CD14-positive monocyte (primary cell): ENCODE results near the gene CUX1. TPM values are rescaled to one million over a fixed set of nuclear protein-coding genes. Genes with fewer than 3 reads are reported as not detected.

ENCODE experiments used
- DNase-seq, 3 donors: peaks; one replicate each; pipeline ENCODE4 v3.0.0-alpha.2; 2011 to 2022
- H2AFZ ChIP-seq: 2 replicates; pipeline ENCODE4 v1.6.0; 2012; ENCODE audit warnings: mild to moderate bottlenecking, low read depth, low read length, inconsistent platforms; ENCODE audit not compliant: insufficient read depth, poor library complexity, severe bottlenecking
- H3K27ac ChIP-seq, 2 donors: 1 replicate in 1 of 2; 2 replicates in 1 of 2; pipeline ENCODE4 v1.5.1; 2012 to 2013; ENCODE audit warnings: low read length in 2 of 2, control low read depth in 1 of 2, inconsistent platforms in 1 of 2, low read depth in 1 of 2, mild to moderate bottlenecking in 1 of 2
- H3K27me3 ChIP-seq, 2 donors: one replicate each; pipeline versions ENCODE4 v1.6.0 to v1.6.1; 2011 to 2013; ENCODE audit warnings: low read length in 2 of 2; ENCODE audit not compliant: control insufficient read depth in 2 of 2, insufficient read depth in 2 of 2
- H3K36me3 ChIP-seq, 2 donors: replicated peaks in 1 of 2; 1 replicate in 1 of 2; 2 replicates in 1 of 2; pipeline versions ENCODE4 v1.5.1 to v1.6.1; 2012 to 2013; ENCODE audit warnings: low read length in 2 of 2, control low read depth in 1 of 2, inconsistent platforms in 1 of 2, mild to moderate bottlenecking in 1 of 2; ENCODE audit not compliant: insufficient read depth in 2 of 2, control insufficient read depth in 1 of 2
- H3K4me1 ChIP-seq, 2 donors: 1 replicate in 1 of 2; 2 replicates in 1 of 2; pipeline versions ENCODE4 v1.5.1 to v1.6.1; 2012 to 2013; ENCODE audit warnings: low read length in 2 of 2, control low read depth in 1 of 2, inconsistent platforms in 1 of 2, mild to moderate bottlenecking in 1 of 2, moderate library complexity in 1 of 2; ENCODE audit not compliant: insufficient read depth in 2 of 2, control insufficient read depth in 1 of 2
- H3K4me2 ChIP-seq: replicated peaks from 2 replicates; pipeline ENCODE3; 2012; ENCODE audit warnings: low read length, moderate library complexity, mild to moderate bottlenecking; ENCODE audit not compliant: poor library complexity, severe bottlenecking; ENCODE audit errors: extremely low read depth
- H3K4me3 ChIP-seq, 3 experiments: fragments of 200-600 bp in 1 of 3; sonication (generic) in 1 of 3; replicated peaks in 1 of 3; 1 replicate in 2 of 3; 2 replicates in 1 of 3; pipeline ENCODE4 v1.5.1; 2011 to 2013; ENCODE audit warnings: low read length in 3 of 3, mild to moderate bottlenecking in 3 of 3, control low read depth in 2 of 3, low read depth in 2 of 3, inconsistent platforms in 1 of 3, moderate library complexity in 1 of 3
- H3K79me2 ChIP-seq: 2 replicates; pipeline ENCODE4 v1.6.0; 2012; ENCODE audit warnings: mild to moderate bottlenecking, control low read depth, inconsistent platforms, low read length, moderate library complexity; ENCODE audit not compliant: insufficient read depth
- H3K9ac ChIP-seq: 2 replicates; pipeline ENCODE4 v1.6.0; 2017; ENCODE audit warnings: low read length, mild to moderate bottlenecking; ENCODE audit not compliant: insufficient read depth, poor library complexity, severe bottlenecking
- H3K9me3 ChIP-seq, 2 donors: replicated peaks in 1 of 2; 1 replicate in 1 of 2; 2 replicates in 1 of 2; pipeline versions ENCODE4 v1.5.1 to v1.6.1; 2012 to 2013; ENCODE audit warnings: low read length in 2 of 2, control low read depth in 1 of 2; ENCODE audit not compliant: control insufficient read depth in 1 of 2, insufficient read depth in 1 of 2
- H4K20me1 ChIP-seq: 2 replicates; pipeline ENCODE4 v1.6.0; 2012; ENCODE audit warnings: mild to moderate bottlenecking, low read length, control low read depth, moderate library complexity; ENCODE audit not compliant: insufficient read depth
- H3K27ac Mint-ChIP-seq, 7 donors: one replicate each; pipeline ENCODE4 v1.8.0; 2020; ENCODE audit warnings: mild to moderate bottlenecking in 7 of 7, mixed read lengths in 7 of 7, moderate library complexity in 6 of 7, inconsistent platforms in 2 of 7
- H3K27me3 Mint-ChIP-seq, 3 donors: one replicate each; pipeline ENCODE4 v1.8.0; 2021 to 2022; ENCODE audit warnings: low read depth in 3 of 3, mild to moderate bottlenecking in 3 of 3, mixed read lengths in 3 of 3, moderate library complexity in 3 of 3, inconsistent platforms in 1 of 3
- H3K36me3 Mint-ChIP-seq, 2 donors: one replicate each; pipeline ENCODE4 v1.8.0; 2020; ENCODE audit warnings: mixed read lengths in 2 of 2, inconsistent platforms in 1 of 2, mild to moderate bottlenecking in 1 of 2
- H3K4me1 Mint-ChIP-seq: one replicate; pipeline ENCODE4 v1.8.0; 2020; ENCODE audit warnings: mild to moderate bottlenecking, mixed read lengths
- H3K4me3 Mint-ChIP-seq, 2 donors: one replicate each; pipeline ENCODE4 v1.8.0; 2020; ENCODE audit warnings: mild to moderate bottlenecking in 2 of 2, mixed read lengths in 2 of 2, moderate library complexity in 1 of 2
- H3K9me3 Mint-ChIP-seq, 7 donors: one replicate each; pipeline ENCODE4 v1.8.0; 2020 to 2022; ENCODE audit warnings: mixed read lengths in 7 of 7, mild to moderate bottlenecking in 6 of 7, moderate library complexity in 6 of 7, inconsistent platforms in 2 of 7
- WGBS: methylation state at CpG from one replicate; pipeline ENCODE4 v1.1.5; 2013; ENCODE audit warnings: missing lambda C conversion rate; ENCODE audit not compliant: insufficient coverage; 5-methylcytosine and 5-hydroxymethylcytosine counted together
- intact Hi-C, 2 donors: fragments of 100-400 bp; cut with micrococcal nuclease; formaldehyde crosslinking; loops; one replicate each; pipeline versions ENCODE4 v1.15.0 to v1.15.1; 2023
- polyA plus RNA-seq, 3 donors: library from polyadenylated mRNA; depleted of rRNA in 1 of 3; unstranded in 2 of 3; stranded (reverse) in 1 of 3; fragments of 300-500 nt in 2 of 3; fragments of >200 nt in 1 of 3; fragmentation: Illumina TruSeq in 2 of 3; gene quantifications; 1 replicate in 2 of 3; 2 replicates in 1 of 3; pipeline ENCODE4 v1.2.3, GENCODE V29; 2012 to 2021
- TF ChIP-seq, protein P1 (sequence below): fragments of 200-600 bp; IDR thresholded peaks from one replicate; pipeline ENCODE4 v1.8.0; 2022; ENCODE audit warnings: antibody characterized with exemption, mild to moderate bottlenecking

CUX1 gene
- polyA plus RNA-seq, 3 donors: 17.6 to 38.0 (median 28.0) TPM

DNA sequence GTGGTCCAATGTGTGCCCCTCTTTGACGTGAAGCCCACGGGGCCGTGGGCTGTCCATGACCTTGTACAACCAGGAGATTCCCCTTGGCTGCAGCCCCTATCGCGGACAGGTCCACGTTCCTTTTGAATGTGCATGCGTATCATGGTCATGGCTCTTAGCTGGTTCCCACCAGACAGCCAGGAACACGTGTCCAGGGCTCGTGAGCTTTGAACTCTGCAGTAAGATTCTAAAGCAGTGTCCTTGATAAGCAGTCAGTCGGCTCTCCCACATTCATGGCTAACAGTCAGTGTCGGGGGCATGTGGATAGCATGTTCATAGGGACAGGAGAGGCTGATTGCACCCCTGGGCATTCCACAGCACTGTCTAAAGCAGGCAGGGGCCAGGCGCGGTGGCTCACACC, 393.4 kb downstream of the CUX1 start:
- WGBS: 91% methylated on average over 12 of the region's 13 CpGs
- H3K9me3 Mint-ChIP-seq: peaks cover 0 to 2% (median 0%) of the 10 kb centered on the region in 7 donors
- no peak overlapping the region for H3K27ac ChIP-seq
- intact Hi-C loops: no loop called here
- H3K9ac ChIP-seq: no peak overlapping the region
- peaks cover 30% of the 10 kb centered on the region for H4K20me1 ChIP-seq
- H3K4me1 Mint-ChIP-seq: no peaks in the 10 kb centered on the region
- H3K4me1 ChIP-seq: no peaks in the 10 kb centered on the region
- H3K36me3 Mint-ChIP-seq: peaks cover 71 to 89% of the 10 kb centered on the region in 2 donors
- H3K36me3 ChIP-seq: peaks cover 82 to 97% of the 10 kb centered on the region in 2 donors
- H3K9me3 ChIP-seq: no peaks in the 10 kb centered on the region
- no peak overlapping the region for H3K4me3 ChIP-seq
- H3K4me3 Mint-ChIP-seq: no peak overlapping the region
- H3K79me2 ChIP-seq: no peaks in the 10 kb centered on the region
- no peak overlapping the region for H3K4me2 ChIP-seq
- no peak for DNase-seq
- H2AFZ ChIP-seq: no peak overlapping the region
- H3K27me3 ChIP-seq: no peaks in the 10 kb centered on the region
- H3K27ac Mint-ChIP-seq: no peak overlapping the region
- H3K27me3 Mint-ChIP-seq: peaks cover 0 to 3% (median 0%) of the 10 kb centered on the region in 3 donors
- TF ChIP-seq, protein P1, sequence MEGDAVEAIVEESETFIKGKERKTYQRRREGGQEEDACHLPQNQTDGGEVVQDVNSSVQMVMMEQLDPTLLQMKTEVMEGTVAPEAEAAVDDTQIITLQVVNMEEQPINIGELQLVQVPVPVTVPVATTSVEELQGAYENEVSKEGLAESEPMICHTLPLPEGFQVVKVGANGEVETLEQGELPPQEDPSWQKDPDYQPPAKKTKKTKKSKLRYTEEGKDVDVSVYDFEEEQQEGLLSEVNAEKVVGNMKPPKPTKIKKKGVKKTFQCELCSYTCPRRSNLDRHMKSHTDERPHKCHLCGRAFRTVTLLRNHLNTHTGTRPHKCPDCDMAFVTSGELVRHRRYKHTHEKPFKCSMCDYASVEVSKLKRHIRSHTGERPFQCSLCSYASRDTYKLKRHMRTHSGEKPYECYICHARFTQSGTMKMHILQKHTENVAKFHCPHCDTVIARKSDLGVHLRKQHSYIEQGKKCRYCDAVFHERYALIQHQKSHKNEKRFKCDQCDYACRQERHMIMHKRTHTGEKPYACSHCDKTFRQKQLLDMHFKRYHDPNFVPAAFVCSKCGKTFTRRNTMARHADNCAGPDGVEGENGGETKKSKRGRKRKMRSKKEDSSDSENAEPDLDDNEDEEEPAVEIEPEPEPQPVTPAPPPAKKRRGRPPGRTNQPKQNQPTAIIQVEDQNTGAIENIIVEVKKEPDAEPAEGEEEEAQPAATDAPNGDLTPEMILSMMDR: no peak

DNA sequence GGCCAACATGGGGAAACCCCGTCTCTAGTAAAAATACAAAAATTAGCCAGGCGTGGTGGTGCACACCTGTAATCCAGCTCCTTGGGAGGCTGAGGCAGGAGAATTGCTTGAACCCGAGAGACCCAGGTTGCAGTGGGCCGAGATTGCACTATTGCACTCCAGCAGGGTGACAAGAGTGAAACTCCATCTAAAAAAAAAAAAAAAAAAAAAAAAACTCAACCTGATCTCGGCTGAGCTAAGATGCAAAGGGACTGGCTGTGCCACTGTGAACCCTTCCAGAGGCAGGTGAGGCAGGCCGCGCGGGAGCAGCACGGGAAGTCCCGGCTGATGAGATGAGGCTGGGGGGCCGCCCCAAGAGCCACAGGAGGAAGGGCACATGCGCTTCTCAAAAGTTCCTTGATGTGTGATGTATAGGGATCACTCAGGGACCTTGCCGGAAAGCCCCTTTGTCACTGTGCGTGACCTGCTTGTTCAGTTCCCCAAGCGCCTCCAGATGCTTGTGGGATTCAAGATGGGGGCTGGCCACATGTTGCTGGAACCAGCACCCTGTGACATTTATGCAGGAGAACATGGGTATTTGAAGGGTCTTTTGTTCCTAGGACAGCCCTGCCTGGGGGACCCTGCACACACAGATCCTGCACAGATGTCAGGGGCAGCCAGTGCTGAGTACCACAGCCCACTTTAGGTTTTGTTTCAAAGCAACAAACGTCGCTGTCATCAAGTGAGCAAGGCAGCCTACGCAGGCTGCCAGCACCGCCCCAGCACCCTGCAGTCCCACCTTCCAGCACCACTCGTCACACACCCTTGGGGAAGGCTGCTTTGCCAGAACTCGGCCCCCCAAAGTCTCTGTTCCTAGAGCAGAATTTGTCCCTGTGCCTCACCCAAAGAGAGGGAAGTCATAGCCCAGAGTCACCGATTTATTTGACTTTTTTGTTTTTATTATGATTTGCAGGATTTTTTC, 394.4 kb downstream of the CUX1 start:
- intact Hi-C loops: no loop called here
- Mint-ChIP-seq H3K9me3 (peaks cover 0 to 2% (median 0%) of the 10 kb centered on the region in 7 donors), H3K36me3 (peaks cover 71 to 89% of the 10 kb centered on the region in 2 donors), H3K27me3 (peaks cover 0 to 4% (median 3%) of the 10 kb centered on the region in 3 donors), H3K4me1 (no peaks in the 10 kb centered on the region), H3K27ac (peak overlapping the region in 1 of 7 donors; percentile 25), H3K4me3 (no peak overlapping the region)
- Histone ChIP-seq H4K20me1 (peaks cover 30% of the 10 kb centered on the region), H3K27ac (no peak overlapping the region), H3K4me1 (no peaks in the 10 kb centered on the region), H2AFZ (no peak overlapping the region), H3K9ac (no peak overlapping the region), H3K9me3 (no peaks in the 10 kb centered on the region), H3K27me3 (no peaks in the 10 kb centered on the region), H3K4me3 (no peak overlapping the region), H3K79me2 (no peaks in the 10 kb centered on the region), H3K36me3 (peaks cover 77 to 97% of the 10 kb centered on the region in 2 donors), H3K4me2 (no peak overlapping the region)
- TF ChIP-seq, protein P1: no peak
- 99% methylated on average over 11 of the region's 22 CpGs for WGBS
- DNase-seq: no peak
